ENCODE data around the gene GLT1D1.

DNA sequence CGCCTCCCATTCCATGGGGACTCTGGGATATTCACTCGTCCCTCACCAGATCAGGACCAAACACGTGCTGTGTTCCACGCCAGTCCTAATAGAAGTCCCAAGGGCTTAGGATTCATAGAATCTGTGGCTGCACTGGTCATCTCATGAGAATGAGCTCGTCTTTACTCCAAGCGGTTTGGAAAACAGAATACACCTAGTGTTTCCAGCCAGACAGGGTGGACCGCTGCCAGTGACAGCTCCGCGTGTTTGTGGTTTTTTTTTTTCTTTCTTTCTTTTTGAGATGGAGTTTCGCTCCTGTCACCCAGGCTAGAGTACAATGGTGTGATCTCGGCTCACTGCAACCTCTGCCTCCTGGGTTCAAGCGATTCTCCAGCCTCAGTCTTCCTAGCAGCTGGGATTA, 75.1 kb downstream of the GLT1D1 start:
- TF ChIP-seq, protein P1, sequence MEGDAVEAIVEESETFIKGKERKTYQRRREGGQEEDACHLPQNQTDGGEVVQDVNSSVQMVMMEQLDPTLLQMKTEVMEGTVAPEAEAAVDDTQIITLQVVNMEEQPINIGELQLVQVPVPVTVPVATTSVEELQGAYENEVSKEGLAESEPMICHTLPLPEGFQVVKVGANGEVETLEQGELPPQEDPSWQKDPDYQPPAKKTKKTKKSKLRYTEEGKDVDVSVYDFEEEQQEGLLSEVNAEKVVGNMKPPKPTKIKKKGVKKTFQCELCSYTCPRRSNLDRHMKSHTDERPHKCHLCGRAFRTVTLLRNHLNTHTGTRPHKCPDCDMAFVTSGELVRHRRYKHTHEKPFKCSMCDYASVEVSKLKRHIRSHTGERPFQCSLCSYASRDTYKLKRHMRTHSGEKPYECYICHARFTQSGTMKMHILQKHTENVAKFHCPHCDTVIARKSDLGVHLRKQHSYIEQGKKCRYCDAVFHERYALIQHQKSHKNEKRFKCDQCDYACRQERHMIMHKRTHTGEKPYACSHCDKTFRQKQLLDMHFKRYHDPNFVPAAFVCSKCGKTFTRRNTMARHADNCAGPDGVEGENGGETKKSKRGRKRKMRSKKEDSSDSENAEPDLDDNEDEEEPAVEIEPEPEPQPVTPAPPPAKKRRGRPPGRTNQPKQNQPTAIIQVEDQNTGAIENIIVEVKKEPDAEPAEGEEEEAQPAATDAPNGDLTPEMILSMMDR (IDR thresholded peaks at IDR 0.05): no peak
- no peak for TF ChIP-seq POLR2A (IDR thresholded peaks at IDR 0.05)

All from uterus (tissue), 2 donors.